ENCODE results near the gene PRKAG2. TPM values are rescaled to one million over a fixed set of nuclear protein-coding genes. Genes with fewer than 3 reads are reported as not detected.
A peak's percentile ranks its signal among the peaks of the same experiment; 100 is the strongest.

Gene PRKAG2
- total and polyA plus RNA-seq, 9 donors, result 9.3 to 37.7 (median 22.6) TPM

DNA sequence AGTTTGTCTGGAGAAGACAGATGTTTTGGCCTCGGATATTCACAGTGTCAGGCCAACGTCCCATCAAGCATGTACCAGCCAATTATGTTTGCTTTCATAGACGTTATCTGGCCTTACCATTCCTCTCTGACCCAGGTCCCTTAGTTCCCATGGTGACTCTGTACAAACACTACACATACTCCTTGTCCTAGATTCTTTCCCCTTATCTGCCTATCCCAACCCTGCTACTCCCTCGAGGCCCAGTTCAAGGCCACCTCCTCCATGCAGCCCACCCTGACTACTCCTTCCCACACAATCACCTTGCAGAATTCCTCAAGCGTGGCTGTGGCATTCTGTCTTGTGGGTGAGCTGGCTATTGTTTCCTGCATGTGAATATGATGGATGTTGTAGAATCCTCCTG lies 155.2 kb downstream of the PRKAG2 start:
- peak overlapping the region in 1 of 2 donors; percentile 6 for H3K27ac ChIP-seq
- H3K4me1 ChIP-seq (ENCODE audit: insufficient read depth), result peaks cover 19% of the 10 kb centered on the region
- no peaks in the 10 kb centered on the region for H3K9me3 ChIP-seq
- 47 to 51% (median 50%) methylated on average over 5 of the region's 5 CpGs for WGBS, 3 donors
- intact Hi-C loops (cut with DNase I), result loop anchor here in 1 of 4 donors (5.0 kb wide), 1 partner anchor 89 kb away; no protein-coding TSS in a partner anchor
- H3K4me3 ChIP-seq, result no peak overlapping the region
- DNase-seq, result no peak
- H3K36me3 ChIP-seq, result no peaks in the 10 kb centered on the region
- TF ChIP-seq, protein P1, sequence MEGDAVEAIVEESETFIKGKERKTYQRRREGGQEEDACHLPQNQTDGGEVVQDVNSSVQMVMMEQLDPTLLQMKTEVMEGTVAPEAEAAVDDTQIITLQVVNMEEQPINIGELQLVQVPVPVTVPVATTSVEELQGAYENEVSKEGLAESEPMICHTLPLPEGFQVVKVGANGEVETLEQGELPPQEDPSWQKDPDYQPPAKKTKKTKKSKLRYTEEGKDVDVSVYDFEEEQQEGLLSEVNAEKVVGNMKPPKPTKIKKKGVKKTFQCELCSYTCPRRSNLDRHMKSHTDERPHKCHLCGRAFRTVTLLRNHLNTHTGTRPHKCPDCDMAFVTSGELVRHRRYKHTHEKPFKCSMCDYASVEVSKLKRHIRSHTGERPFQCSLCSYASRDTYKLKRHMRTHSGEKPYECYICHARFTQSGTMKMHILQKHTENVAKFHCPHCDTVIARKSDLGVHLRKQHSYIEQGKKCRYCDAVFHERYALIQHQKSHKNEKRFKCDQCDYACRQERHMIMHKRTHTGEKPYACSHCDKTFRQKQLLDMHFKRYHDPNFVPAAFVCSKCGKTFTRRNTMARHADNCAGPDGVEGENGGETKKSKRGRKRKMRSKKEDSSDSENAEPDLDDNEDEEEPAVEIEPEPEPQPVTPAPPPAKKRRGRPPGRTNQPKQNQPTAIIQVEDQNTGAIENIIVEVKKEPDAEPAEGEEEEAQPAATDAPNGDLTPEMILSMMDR (IDR thresholded peaks at IDR 0.05), result no peak
- TF ChIP-seq EP300 (IDR thresholded peaks at IDR 0.05), result no peak
- no peak for TF ChIP-seq POLR2A (IDR thresholded peaks at IDR 0.05)
- no peaks in the 10 kb centered on the region for H3K27me3 ChIP-seq

DNA sequence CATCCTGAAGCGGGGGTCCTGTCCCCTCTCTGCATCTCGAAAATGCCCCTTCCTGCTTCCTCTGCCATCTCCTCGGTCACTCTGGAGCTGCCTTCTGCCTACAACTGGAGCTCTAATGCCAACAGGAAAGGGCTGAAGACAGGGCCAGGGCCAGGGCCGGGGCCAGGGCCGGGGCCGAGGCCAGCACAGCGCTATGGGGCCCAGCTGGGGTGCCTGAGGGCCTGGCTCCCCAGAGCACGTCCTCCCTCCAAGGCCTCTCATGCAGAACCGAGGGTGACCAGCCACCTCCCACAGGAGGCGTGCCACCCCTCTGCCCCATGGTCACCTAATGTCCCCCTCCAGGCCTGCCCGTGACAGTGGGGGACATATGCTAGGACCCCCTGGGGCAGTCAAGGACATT lies 155.7 kb downstream of the PRKAG2 start:
- Histone ChIP-seq H3K4me3 (no peak overlapping the region), H3K9me3 (no peaks in the 10 kb centered on the region), H3K36me3 (no peaks in the 10 kb centered on the region), H3K4me1 (ENCODE audit: insufficient read depth) (peaks cover 19% of the 10 kb centered on the region), H3K27me3 (no peaks in the 10 kb centered on the region), H3K27ac (peak overlapping the region; percentile 6 to 25)
- intact Hi-C loops (cut with DNase I), result loop anchor here in 1 of 4 donors (5.0 kb wide), 1 partner anchor 89 kb away; no protein-coding TSS in a partner anchor
- DNase-seq, result no peak
- 79 to 89% (median 83%) methylated on average over 11 of the region's 11 CpGs for WGBS, 3 donors
- TF ChIP-seq EP300 (IDR thresholded peaks at IDR 0.05) (no peak), POLR2A (IDR thresholded peaks at IDR 0.05) (no peak)
- TF ChIP-seq, protein P1 (IDR thresholded peaks at IDR 0.05), result no peak

DNA sequence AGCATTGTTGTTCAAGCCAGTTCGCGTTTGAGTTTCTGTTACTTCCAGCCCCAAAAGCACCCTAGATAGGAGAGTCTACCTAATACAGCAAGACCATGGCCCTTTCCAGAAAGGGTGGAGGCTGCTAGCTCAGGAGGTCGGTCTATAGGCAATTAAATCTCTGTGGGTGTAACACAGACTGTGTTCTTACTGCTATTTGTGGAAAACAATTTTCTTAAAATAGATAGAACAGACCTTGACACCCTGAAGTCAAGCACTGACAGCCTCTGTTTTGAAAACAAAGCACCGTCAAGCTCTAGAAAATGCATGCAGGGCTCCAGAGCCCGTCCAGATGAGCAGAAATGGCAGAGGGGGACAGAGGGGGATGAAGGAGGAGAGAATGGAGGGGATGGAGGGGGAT lies 156.6 kb downstream of the PRKAG2 start:
- DNase-seq, result no peak
- H3K27me3 ChIP-seq, result no peaks in the 10 kb centered on the region
- H3K36me3 ChIP-seq, result no peaks in the 10 kb centered on the region
- no peak for TF ChIP-seq POLR2A (IDR thresholded peaks at IDR 0.05)
- H3K4me1 ChIP-seq (ENCODE audit: insufficient read depth), result peaks cover 19% of the 10 kb centered on the region
- H3K9me3 ChIP-seq, result no peaks in the 10 kb centered on the region
- no peak overlapping the region for H3K4me3 ChIP-seq
- intact Hi-C loops (cut with DNase I), result loop anchor here in 1 of 4 donors (5.0 kb wide), 1 partner anchor 88 kb away; no protein-coding TSS in a partner anchor
- peak overlapping the region; percentile 35 to 62 for H3K27ac ChIP-seq
- 11 to 20% (median 16%) methylated on average over 5 of the region's 5 CpGs for WGBS, 3 donors

DNA sequence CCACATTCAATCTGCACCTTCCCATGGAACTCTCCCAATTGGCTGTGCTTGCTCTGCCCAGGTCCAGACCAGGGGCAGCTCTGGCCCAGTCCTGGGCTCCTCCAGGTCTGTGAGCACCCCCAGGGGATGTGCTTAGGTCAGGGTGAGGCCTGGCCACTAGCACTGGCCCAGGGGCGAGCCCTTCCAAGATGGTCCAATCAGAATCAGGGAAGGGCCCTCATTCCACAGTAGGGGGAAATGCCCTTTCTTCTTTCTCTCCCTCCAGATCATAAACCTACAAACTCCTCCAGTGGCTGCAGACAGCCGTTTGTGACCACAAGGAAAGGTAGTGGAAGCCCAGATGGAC lies 157.0 kb downstream of the PRKAG2 start:
- 53 to 78% (median 63%) methylated on average over 2 of the region's 2 CpGs for WGBS, 3 donors
- DNase-seq, result no peak
- TF ChIP-seq EP300 (IDR thresholded peaks at IDR 0.05), result no peak
- TF ChIP-seq, protein P1 (IDR thresholded peaks at IDR 0.05), result no peak
- no peak for TF ChIP-seq POLR2A (IDR thresholded peaks at IDR 0.05)
- Histone ChIP-seq H3K4me1 (ENCODE audit: insufficient read depth) (peaks cover 19% of the 10 kb centered on the region), H3K27ac (peak overlapping the region; percentile 35 to 62), H3K27me3 (no peaks in the 10 kb centered on the region), H3K4me3 (no peak overlapping the region), H3K36me3 (no peaks in the 10 kb centered on the region), H3K9me3 (no peaks in the 10 kb centered on the region)
- intact Hi-C loops (cut with DNase I), result loop anchor here in 1 of 4 donors (5.0 kb wide), 1 partner anchor 88 kb away; no protein-coding TSS in a partner anchor

DNA sequence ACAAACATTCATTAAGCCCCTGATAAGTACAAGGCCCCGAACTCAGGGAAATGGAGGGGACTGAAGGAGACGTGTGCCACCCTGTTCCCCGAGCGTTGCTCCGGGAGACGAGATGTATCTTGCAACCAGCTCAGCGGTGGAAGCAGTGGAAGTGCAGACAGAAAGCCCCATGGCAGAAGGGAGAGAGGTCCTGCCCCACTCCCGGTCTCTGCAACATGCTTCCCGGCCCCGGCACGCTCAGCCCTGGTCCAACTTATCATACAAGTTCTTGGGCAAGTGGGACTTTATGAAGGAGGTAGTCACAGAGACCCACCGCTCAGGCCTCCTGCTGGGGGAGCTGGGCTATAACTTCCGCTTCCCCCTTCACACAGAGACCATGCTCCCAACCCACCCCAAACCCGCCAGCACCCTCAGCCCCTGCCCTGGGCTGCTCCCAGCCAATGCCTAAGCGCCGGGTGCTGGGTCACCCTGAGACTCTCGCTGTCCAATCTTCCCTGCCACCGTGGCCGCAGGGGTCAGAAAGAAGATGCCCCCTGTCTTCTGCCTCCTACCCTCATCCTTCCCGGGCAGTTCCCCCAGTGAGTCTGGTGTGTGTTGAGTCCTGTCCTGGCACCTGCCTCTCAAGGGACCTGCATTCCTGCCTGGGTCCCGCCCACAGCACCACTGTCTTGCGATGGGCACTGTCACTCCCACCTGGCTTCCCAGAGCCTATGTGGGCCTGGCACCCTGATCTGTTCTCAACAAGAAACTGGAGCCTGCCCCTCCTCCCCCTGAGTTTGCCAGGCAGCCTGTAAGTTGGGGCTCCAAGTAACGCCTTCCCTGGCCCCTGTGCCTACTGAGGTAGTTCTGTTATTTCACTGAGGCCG lies 157.7 kb downstream of the PRKAG2 start:
- no peaks in the 10 kb centered on the region for H3K36me3 ChIP-seq

More for the DNA sequence above, 157.7 kb downstream of the PRKAG2 start:
- DNase-seq, result no peak
- no peaks in the 10 kb centered on the region for H3K27me3 ChIP-seq
- 97 to 98% (median 97%) methylated on average over 24 of the region's 24 CpGs for WGBS, 3 donors
- peak overlapping the region; percentile 35 to 62 for H3K27ac ChIP-seq
- H3K4me3 ChIP-seq, result no peak overlapping the region
- H3K4me1 ChIP-seq (ENCODE audit: insufficient read depth), result peaks cover 19% of the 10 kb centered on the region
- intact Hi-C loops (cut with DNase I), result no loop called here
- no peaks in the 10 kb centered on the region for H3K9me3 ChIP-seq
- TF ChIP-seq EP300 (IDR thresholded peaks at IDR 0.05) (no peak), POLR2A (IDR thresholded peaks at IDR 0.05) (no peak)
- TF ChIP-seq, protein P1 (IDR thresholded peaks at IDR 0.05), result no peak
